Measurements from ENCODE around the gene RAD18.

- no peak for TF ChIP-seq RCOR1 (IDR thresholded peaks at IDR 0.05; ENCODE audit: low read length)
- TF ChIP-seq, protein P1, sequence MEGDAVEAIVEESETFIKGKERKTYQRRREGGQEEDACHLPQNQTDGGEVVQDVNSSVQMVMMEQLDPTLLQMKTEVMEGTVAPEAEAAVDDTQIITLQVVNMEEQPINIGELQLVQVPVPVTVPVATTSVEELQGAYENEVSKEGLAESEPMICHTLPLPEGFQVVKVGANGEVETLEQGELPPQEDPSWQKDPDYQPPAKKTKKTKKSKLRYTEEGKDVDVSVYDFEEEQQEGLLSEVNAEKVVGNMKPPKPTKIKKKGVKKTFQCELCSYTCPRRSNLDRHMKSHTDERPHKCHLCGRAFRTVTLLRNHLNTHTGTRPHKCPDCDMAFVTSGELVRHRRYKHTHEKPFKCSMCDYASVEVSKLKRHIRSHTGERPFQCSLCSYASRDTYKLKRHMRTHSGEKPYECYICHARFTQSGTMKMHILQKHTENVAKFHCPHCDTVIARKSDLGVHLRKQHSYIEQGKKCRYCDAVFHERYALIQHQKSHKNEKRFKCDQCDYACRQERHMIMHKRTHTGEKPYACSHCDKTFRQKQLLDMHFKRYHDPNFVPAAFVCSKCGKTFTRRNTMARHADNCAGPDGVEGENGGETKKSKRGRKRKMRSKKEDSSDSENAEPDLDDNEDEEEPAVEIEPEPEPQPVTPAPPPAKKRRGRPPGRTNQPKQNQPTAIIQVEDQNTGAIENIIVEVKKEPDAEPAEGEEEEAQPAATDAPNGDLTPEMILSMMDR (IDR thresholded peaks at IDR 0.05): no peak
- TF ChIP-seq POLR2AphosphoS5 (IDR thresholded peaks at IDR 0.05; ENCODE audit: low read depth, low read length): no peak
- TF ChIP-seq ZBTB33 (IDR thresholded peaks at IDR 0.05; ENCODE audit: borderline replicate concordance, low read depth): no peak
- TF ChIP-seq SMC3 (IDR thresholded peaks at IDR 0.05; ENCODE audit: low read depth, low read length): no peak
- no peak for TF ChIP-seq USF2 (IDR thresholded peaks at IDR 0.05; ENCODE audit: borderline replicate concordance, low read depth, low read length)
- TF ChIP-seq CHD2 (IDR thresholded peaks at IDR 0.05; ENCODE audit: low read length, partially characterized antibody): no peak
- TF ChIP-seq MAX (IDR thresholded peaks at IDR 0.05; ENCODE audit: low read depth): no peak
- TF ChIP-seq GATA2 (CRISPR knock-in tag; IDR thresholded peaks at IDR 0.05): no peak
- TF ChIP-seq EP300 (IDR thresholded peaks at IDR 0.05; ENCODE audit: borderline replicate concordance in 1 of 2, low read depth in 1 of 2, low read length in 1 of 2): no peak
- TF ChIP-seq, protein P2, sequence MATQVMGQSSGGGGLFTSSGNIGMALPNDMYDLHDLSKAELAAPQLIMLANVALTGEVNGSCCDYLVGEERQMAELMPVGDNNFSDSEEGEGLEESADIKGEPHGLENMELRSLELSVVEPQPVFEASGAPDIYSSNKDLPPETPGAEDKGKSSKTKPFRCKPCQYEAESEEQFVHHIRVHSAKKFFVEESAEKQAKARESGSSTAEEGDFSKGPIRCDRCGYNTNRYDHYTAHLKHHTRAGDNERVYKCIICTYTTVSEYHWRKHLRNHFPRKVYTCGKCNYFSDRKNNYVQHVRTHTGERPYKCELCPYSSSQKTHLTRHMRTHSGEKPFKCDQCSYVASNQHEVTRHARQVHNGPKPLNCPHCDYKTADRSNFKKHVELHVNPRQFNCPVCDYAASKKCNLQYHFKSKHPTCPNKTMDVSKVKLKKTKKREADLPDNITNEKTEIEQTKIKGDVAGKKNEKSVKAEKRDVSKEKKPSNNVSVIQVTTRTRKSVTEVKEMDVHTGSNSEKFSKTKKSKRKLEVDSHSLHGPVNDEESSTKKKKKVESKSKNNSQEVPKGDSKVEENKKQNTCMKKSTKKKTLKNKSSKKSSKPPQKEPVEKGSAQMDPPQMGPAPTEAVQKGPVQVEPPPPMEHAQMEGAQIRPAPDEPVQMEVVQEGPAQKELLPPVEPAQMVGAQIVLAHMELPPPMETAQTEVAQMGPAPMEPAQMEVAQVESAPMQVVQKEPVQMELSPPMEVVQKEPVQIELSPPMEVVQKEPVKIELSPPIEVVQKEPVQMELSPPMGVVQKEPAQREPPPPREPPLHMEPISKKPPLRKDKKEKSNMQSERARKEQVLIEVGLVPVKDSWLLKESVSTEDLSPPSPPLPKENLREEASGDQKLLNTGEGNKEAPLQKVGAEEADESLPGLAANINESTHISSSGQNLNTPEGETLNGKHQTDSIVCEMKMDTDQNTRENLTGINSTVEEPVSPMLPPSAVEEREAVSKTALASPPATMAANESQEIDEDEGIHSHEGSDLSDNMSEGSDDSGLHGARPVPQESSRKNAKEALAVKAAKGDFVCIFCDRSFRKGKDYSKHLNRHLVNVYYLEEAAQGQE (IDR thresholded peaks at IDR 0.05; ENCODE audit: low read depth, low read length): no peak
- TF ChIP-seq YY1 (IDR thresholded peaks at IDR 0.05; ENCODE audit: low read depth): no peak
- TF ChIP-seq NFIC (IDR thresholded peaks at IDR 0.05; ENCODE audit: borderline replicate concordance): no peak
These were observed 29.6 kb upstream of the RAD18 start for GRCh38 chr3:8992854-8993253.

Data from SK-N-SH (cell line).